ENCODE measurements around the gene RNF181. TPM values are rescaled to one million over a fixed set of nuclear protein-coding genes. Genes with fewer than 3 reads are reported as not detected.
"Not testable (repeated sequence)": the region's sequence is repeated elsewhere in the genome, so short reads cannot be mapped to it uniquely, and the experiment has no call there.

Gene RNF181
- total RNA-seq, 1 experiment from 2014 or later = 96.7 TPM

DNA sequence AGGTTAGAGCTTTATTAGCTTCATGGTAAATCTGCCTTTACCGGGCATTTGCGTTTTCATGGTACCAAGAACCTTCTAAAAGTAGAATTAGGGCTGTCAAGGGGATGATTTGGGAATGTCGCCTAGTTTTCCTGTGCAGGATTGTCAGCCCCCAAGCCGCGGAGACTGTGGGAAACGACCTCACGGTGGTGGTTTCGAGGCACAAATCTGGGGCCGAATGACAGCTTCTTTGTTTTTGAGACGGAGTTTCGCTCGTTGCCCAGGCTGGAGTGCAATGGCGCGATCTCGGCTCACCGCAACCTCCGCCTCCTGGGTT is 19.8 kb downstream of the RNF181 start:
- no peak for DNase-seq
- TSS peak; percentile 33 for BruUV-seq (replicated peaks)
- peaks cover 31% of the 10 kb centered on the region for H3K4me1 ChIP-seq (replicated peaks; ENCODE audit: insufficient read depth)
- 0 out of 2 replicates have a peak, but pooled peaks cover 11% of the 10 kb centered on the region for H3K36me3 ChIP-seq (ENCODE audit: low read depth)
- H3K27me3 ChIP-seq (ENCODE audit: insufficient read depth, low read depth) = no peaks in the 10 kb centered on the region
- H3K79me2 ChIP-seq (ENCODE audit: low read depth) = peaks cover 74% of the 10 kb centered on the region
- no peaks in the 10 kb centered on the region for H3K9me2 ChIP-seq (ENCODE audit: insufficient read depth)
- H3K27ac ChIP-seq = no peak overlapping the region
- peaks cover 58% of the 10 kb centered on the region for H3F3A ChIP-seq (ENCODE audit: insufficient read depth, low read depth)
- peaks cover 27% of the 10 kb centered on the region for H4K20me1 ChIP-seq (ENCODE audit: insufficient read depth)
- intact Hi-C loops (cut with micrococcal nuclease; ENCODE audit: unreplicated experiment) = no loop called here
- H3K9me3 ChIP-seq (ENCODE audit: insufficient read depth, low read depth) = no peaks in the 10 kb centered on the region
- no peak for TF ChIP-seq EZH2 (IDR thresholded peaks at IDR 0.05; ENCODE audit: low read depth)
- TF ChIP-seq, protein P1, sequence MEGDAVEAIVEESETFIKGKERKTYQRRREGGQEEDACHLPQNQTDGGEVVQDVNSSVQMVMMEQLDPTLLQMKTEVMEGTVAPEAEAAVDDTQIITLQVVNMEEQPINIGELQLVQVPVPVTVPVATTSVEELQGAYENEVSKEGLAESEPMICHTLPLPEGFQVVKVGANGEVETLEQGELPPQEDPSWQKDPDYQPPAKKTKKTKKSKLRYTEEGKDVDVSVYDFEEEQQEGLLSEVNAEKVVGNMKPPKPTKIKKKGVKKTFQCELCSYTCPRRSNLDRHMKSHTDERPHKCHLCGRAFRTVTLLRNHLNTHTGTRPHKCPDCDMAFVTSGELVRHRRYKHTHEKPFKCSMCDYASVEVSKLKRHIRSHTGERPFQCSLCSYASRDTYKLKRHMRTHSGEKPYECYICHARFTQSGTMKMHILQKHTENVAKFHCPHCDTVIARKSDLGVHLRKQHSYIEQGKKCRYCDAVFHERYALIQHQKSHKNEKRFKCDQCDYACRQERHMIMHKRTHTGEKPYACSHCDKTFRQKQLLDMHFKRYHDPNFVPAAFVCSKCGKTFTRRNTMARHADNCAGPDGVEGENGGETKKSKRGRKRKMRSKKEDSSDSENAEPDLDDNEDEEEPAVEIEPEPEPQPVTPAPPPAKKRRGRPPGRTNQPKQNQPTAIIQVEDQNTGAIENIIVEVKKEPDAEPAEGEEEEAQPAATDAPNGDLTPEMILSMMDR (conservative IDR thresholded peaks at IDR 0.05) = no peak
- H3K4me2 ChIP-seq = peak overlapping the region; percentile 96
- POLR2A ChIA-PET (ENCODE audit: unreplicated experiment) = no interaction called here
- H2AFZ ChIP-seq = peak overlapping the region; percentile 89; the same call in 1 of the 2 replicates
- H3K4me3 ChIP-seq = peak overlapping the region; percentile 98; the same call in 1 of the 2 replicates
- CTCF ChIA-PET = no interaction called here

DNA sequence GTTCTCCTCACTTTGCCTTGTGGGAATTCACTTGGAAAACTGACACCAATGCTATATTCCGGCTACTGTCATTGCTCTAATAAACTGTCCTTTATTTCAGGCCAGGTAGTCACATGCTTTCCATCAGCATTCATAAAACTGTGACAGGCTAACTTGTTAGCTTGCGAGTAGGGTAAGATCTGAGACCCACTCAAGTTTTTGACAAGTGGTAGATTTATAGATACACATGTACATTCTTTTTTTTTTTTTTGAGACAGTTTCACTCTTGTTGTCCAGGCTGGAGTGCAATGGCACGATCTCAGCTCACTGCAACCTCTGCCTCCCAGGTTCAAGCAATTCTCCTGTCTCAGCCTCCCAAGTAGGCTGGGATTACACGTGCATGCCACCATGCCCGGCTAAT is 22.2 kb downstream of the RNF181 start:
- H3K9me2 ChIP-seq (ENCODE audit: insufficient read depth); H3K27ac ChIP-seq; H3K27me3 ChIP-seq (ENCODE audit: insufficient read depth, low read depth); BruUV-seq (replicated peaks); H2AFZ ChIP-seq; DNase-seq; H3K9me3 ChIP-seq (ENCODE audit: insufficient read depth, low read depth); intact Hi-C loops (cut with micrococcal nuclease; ENCODE audit: unreplicated experiment): not testable (repeated sequence)
- POLR2A ChIA-PET (ENCODE audit: unreplicated experiment) = interaction anchor here (0.6 kb wide), 1 partner anchor 40 kb away, joined by 4 read pairs; the partner anchor contains the start of gene VAMP8
- peak overlapping the region; percentile 98; the same call in 1 of the 2 replicates for H3K4me3 ChIP-seq
- H3K4me2 ChIP-seq = peak overlapping the region; percentile 96
- CTCF ChIA-PET = interaction anchor here (0.7 kb wide), 1 partner anchor 270 kb away, joined by 16 read pairs; no protein-coding TSS in a partner anchor
- peaks cover 58% of the 10 kb centered on the region for H3K79me2 ChIP-seq (ENCODE audit: low read depth)
- peaks cover 43% of the 10 kb centered on the region for H3F3A ChIP-seq (ENCODE audit: insufficient read depth, low read depth)
- peaks cover 18% of the 10 kb centered on the region for H3K36me3 ChIP-seq (ENCODE audit: low read depth)
- peaks cover 29% of the 10 kb centered on the region for H3K4me1 ChIP-seq (replicated peaks; ENCODE audit: insufficient read depth)
- H4K20me1 ChIP-seq (ENCODE audit: insufficient read depth) = peaks cover 30% of the 10 kb centered on the region

DNA sequence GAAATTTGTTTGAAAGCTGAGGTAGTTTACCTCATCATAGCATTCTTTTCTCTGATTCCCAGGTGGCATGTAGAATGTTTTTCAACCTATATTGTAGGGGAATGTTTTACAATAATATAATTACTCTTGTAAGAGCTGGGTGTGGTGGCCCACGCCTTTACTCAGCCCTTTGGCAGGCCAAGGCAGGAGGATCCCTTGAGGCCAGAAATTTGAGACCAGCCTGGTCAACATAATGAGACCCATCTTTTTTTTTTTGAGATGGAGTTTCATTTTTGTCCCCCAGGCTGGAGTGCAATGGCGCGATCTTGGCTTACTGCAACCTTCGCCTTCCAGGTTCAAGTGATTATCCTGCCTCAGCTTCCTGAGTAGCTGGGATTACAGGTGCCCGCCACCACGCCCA is 24.1 kb downstream of the RNF181 start:
- CTCF ChIA-PET = interaction anchor here (0.5 kb wide), 1 partner anchor 16 kb away, joined by 5 read pairs; no protein-coding TSS in a partner anchor
- Histone ChIP-seq H3K27me3 (ENCODE audit: insufficient read depth, low read depth) (no peaks in the 10 kb centered on the region), H3K4me1 (replicated peaks; ENCODE audit: insufficient read depth) (peaks cover 29% of the 10 kb centered on the region), H3K36me3 (ENCODE audit: low read depth) (peaks cover 34% of the 10 kb centered on the region), H3F3A (ENCODE audit: insufficient read depth, low read depth) (peaks cover 24% of the 10 kb centered on the region; the same call in 1 of the 2 replicates), H3K79me2 (ENCODE audit: low read depth) (peaks cover 54% of the 10 kb centered on the region), H4K20me1 (ENCODE audit: insufficient read depth) (peaks cover 30% of the 10 kb centered on the region), H3K9me2 (ENCODE audit: insufficient read depth) (no peaks in the 10 kb centered on the region), H2AFZ (no peak overlapping the region), H3K4me2 (no peak overlapping the region), H3K4me3 (no peak overlapping the region), H3K27ac (no peak overlapping the region; the same call in 1 of the 2 replicates), H3K9me3 (ENCODE audit: insufficient read depth, low read depth) (no peaks in the 10 kb centered on the region)
- intact Hi-C loops (cut with micrococcal nuclease; ENCODE audit: unreplicated experiment) = no loop called here
- POLR2A ChIA-PET (ENCODE audit: unreplicated experiment) = interaction anchor here (0.6 kb wide), 2 partner anchors 16 to 182 kb away, joined by 7 read pairs; no protein-coding TSS in a partner anchor
- no peak for DNase-seq
- TF ChIP-seq, protein P1 (conservative IDR thresholded peaks at IDR 0.05) = no peak
- TF ChIP-seq EZH2 (IDR thresholded peaks at IDR 0.05; ENCODE audit: low read depth) = no peak
- BruUV-seq (replicated peaks) = no TSS peak

DNA sequence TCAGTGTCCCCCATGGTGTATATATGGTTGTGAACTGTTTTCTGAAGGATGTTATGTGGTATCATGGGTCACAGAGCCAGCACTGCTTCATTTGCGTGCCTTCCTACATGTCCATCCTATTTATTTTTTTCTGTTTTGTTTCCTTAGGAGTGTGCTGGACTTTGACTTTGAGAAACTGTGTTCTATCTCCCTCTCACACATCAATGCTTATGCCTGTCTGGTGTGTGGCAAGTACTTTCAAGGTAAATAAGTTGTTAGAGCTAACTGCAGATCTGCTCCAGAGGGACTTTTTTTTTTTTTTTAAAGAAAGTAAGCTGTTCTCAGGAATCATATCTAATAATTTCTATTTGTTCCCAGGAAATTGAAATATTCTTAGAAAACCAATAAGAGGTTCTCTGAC is 25.8 kb downstream of the RNF181 start:
- Histone ChIP-seq H3F3A (ENCODE audit: insufficient read depth, low read depth) (peaks cover 20% of the 10 kb centered on the region; the same call in 1 of the 2 replicates), H2AFZ (no peak overlapping the region), H3K27ac (no peak overlapping the region), H3K27me3 (ENCODE audit: insufficient read depth, low read depth) (no peaks in the 10 kb centered on the region), H3K9me3 (ENCODE audit: insufficient read depth, low read depth) (no peaks in the 10 kb centered on the region), H3K4me3 (no peak overlapping the region), H3K4me1 (replicated peaks; ENCODE audit: insufficient read depth) (peaks cover 29% of the 10 kb centered on the region), H3K79me2 (ENCODE audit: low read depth) (peaks cover 43% of the 10 kb centered on the region), H3K4me2 (no peak overlapping the region), H3K36me3 (ENCODE audit: low read depth) (peaks cover 46% of the 10 kb centered on the region), H4K20me1 (ENCODE audit: insufficient read depth) (peaks cover 30% of the 10 kb centered on the region), H3K9me2 (ENCODE audit: insufficient read depth) (no peaks in the 10 kb centered on the region)
- POLR2A ChIA-PET (ENCODE audit: unreplicated experiment) = no interaction called here
- TF ChIP-seq EZH2 (IDR thresholded peaks at IDR 0.05; ENCODE audit: low read depth) = no peak
- TF ChIP-seq, protein P1 (conservative IDR thresholded peaks at IDR 0.05) = no peak
- DNase-seq = no peak
- CTCF ChIA-PET = interaction anchor here (0.6 kb wide), 1 partner anchor 48 kb away, joined by 7 read pairs; no protein-coding TSS in a partner anchor
- BruUV-seq (replicated peaks) = no TSS peak
- intact Hi-C loops (cut with micrococcal nuclease; ENCODE audit: unreplicated experiment) = no loop called here
